Muscle of back (tissue), 11 donors: Measurements from ENCODE around the gene BOLA1. TPM values are rescaled to one million over a fixed set of nuclear protein-coding genes. Genes with fewer than 3 reads are reported as not detected.
"Not testable (repeated sequence)": the region's sequence is repeated elsewhere in the genome, so short reads cannot be mapped to it uniquely, and the experiment has no call there.

Source experiments
- DNase-seq, 3 donors: peaks; one replicate each; pipeline versions ENCODE4 v3.0.0 to v3.0.0-alpha.2; 2013
- polyA plus RNA-seq, 10 donors: library from polyadenylated mRNA; unstranded; fragments of 120-200 nt; gene quantifications; one replicate each; pipeline ENCODE4 v1.2.1, GENCODE V29; 2013; ENCODE audit not compliant: insufficient read length in 10 of 10

The BOLA1 gene
- polyA plus RNA-seq, 10 donors: 7.8 to 20.0 (median 12.3) TPM

DNA sequence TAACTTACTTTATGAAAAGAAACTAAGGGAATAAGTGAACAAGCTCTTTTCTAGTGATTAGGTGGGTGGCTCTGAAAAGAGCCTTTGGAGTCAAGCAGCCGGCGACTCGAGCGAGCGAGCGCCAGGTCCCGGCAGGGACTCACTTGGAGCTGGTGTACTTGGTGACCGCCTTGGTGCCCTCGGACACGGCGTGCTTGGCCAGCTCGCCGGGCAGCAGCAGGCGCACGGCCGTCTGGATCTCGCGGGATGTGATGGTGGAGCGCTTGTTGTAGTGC lies 13.3 kb upstream of the BOLA1 start:
- DNase-seq: not testable (repeated sequence)

DNA sequence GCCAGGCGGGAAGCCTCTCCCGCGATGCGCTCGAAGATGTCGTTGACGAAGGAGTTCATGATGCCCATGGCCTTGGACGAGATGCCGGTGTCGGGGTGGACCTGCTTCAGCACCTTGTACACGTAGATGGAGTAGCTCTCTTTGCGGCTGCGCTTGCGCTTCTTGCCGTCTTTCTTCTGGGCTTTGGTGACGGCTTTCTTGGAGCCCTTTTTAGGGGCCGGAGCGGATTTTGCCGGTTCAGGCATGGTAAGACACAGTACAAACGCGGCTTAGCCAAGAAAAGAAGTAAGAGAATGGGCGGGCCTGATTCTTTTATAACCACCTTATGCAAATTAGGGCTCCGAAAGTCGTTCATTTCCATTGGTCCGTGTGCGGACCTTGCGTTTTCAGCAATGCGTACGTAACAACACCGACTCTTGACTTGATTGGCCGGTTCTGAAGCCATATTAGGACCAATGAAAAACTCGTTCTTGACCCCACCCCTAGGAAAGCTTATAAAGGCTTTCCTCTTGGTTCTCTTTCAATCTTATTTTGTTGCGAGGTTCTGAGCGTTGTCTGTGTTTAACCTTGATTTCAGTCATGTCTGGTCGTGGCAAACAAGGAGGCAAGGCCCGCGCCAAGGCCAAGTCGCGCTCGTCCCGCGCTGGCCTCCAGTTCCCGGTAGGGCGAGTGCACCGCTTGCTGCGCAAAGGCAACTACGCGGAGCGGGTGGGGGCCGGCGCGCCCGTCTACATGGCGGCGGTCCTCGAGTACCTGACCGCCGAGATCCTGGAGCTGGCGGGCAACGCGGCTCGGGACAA lies 12.8 kb upstream of the BOLA1 start:
- DNase-seq: peak; percentile 97 to 100 (median 99)

DNA sequence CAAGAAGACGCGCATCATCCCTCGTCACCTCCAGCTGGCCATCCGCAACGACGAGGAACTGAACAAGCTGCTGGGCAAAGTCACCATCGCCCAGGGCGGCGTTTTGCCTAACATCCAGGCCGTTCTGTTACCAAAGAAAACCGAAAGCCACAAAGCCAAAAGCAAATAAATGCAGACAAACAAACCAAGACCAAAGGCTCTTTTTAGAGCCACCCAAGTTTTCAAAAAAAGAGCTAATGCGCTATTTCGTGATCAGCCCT lies 12.2 kb upstream of the BOLA1 start:
- DNase-seq: not testable (repeated sequence)

DNA sequence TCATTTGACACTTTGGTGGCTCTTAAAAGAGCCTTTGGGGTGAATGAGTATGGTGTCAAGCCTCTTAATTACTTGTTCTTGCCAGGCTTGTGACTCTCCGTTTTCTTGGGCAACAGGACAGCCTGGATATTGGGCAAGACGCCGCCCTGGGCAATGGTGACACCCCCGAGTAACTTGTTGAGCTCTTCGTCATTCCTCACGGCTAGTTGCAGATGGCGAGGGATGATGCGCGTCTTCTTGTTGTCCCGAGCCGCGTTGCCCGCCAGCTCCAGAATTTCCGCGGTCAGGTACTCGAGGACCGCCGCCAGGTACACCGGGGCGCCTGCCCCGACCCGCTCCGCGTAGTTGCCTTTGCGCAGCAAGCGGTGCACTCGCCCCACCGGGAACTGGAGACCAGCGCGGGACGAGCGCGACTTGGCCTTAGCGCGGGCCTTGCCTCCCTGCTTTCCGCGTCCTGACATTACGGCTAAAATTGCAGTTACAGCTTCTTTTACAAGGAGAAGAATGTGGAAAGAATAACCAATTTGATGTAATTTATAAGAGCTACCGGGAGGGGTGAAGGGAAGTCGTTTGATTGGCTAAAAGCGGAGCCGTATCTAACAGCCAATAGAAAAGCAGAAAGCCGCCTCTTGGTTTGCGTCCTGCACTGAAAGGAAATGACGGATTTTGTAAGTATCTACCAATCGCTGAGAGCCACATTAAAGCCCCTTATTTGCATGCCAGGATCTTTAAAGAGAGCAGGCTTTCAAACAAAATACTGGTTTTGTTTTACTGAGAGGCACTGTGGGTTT lies 11.7 kb upstream of the BOLA1 start:
- peak; percentile 94 to 99 (median 98) for DNase-seq

DNA sequence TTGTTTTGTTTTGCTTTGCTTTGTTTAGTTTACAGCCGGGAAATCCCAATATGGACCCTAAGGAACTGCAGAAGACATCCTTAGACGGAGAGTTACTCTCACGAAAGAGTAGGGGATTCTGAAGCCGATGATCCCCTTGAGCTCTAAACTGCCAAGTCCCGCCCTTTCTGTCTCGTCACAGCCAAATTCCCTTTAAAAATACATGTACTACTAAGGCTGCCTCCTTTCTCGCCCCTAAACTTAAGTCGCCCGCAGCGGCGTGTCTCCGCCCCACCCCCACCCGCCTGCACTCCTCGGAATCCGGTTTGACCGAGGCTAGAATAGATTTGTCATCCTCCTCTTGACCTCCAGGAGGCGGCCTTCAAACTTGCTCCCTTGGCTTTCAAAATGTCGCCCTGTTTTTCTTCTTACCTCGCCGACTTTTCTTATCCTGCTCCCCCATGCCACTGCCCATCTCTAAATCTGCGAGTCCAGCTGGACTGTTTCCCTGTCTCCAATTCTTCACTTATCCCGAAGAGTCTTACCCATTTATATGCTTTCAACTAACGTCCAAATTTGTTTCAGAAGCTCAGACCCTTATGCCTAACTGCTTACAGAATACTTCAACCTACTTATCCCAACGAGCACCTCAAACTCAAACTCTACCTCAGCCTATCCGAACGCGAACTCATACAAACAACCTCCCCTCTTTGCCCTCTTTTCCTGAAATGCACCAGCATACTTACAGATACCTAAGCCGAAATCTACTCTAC lies 10.9 kb upstream of the BOLA1 start:
- peak; percentile 90 to 96 (median 92) for DNase-seq

DNA sequence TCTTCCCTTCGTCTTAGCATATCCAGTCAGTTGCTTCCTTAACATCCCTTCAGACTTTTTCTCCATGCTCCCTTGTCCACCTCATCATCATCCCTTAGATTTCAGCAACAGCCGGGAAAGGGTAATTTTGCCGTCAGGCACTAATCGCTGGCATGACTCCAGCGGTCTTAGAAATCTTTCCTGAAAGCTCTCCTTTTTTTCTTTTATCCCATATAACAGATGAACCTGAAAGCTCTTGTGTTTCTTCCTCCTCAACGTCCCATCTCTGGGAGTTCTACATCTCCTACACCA lies 10.4 kb upstream of the BOLA1 start:
- DNase-seq: peak in 1 of 3 donors; percentile 62

DNA sequence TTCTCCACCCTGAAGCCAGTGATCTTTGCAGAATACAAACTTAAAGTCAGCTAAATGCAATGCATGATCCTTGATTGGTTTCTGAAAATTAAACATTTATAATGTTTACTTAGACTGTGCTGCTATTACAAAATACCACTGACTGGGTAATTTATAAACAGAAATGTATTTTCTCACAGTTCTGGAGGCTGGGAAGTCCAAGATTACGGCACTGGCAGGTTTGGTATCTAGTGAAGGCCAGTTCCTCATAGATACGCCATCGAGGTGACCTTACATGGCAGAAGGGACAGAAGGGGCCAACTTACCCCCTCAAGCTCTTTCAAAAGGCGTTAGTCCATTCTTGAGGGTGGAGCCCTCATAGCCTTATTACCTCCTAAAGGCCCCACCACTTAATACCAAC lies 2.8 kb upstream of the BOLA1 start:
- no peak for DNase-seq

DNA sequence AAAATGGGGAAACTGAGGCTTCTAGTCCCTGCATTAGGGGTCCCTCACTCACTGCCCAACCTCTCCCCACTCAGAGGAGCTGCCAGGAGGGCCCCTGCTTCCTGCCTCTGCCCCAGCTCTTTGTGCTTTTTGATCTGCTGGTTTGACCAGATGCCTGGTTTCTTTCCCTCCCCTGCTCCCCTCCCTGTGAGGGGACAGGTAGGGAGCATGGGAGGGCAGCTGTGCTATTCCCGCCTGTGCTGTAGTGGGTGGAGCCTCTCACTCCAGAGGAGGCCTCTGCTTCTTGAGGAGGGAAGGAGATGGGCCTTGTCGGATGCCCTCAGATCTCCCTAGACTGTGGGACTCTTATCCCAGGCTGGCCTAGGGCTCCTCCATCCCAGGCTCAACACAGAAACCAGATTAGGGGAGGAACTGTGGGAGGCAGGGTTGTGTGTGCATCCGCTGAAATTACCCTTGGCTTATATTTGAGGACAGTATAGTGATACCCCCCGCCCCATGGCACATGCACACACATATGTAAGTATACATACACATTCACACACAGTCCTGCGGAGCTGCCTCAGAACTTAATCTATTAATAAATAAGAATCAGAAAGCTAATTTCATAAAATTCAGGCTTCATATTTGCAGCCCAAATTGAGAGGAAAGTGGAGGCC lies 4.6 kb downstream of the BOLA1 start:
- no peak for DNase-seq

DNA sequence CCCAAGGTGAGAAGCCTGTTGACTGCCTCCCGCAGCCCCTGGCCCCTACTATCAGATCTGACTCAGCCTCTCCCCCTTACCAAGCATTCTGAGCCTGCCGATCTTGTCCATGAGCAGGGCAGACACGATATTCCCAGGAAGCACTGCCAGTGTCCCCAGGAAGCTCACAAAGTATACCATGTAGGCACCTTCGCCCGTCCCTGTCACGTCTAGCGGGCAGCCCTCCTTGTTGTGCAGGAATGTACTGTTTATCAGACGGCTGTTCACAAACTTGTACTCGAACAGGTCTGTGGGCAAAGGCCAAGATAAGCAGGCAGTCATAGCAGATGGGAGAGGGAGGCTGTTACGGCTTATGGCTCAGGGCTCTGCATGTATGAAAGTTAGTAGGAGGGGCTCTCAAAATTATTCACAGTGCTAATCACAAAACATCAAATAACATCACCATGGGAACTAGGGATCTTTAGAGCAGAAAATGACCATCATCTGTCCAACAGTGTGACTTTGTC lies 7.3 kb downstream of the BOLA1 start:
- DNase-seq: no peak

DNA sequence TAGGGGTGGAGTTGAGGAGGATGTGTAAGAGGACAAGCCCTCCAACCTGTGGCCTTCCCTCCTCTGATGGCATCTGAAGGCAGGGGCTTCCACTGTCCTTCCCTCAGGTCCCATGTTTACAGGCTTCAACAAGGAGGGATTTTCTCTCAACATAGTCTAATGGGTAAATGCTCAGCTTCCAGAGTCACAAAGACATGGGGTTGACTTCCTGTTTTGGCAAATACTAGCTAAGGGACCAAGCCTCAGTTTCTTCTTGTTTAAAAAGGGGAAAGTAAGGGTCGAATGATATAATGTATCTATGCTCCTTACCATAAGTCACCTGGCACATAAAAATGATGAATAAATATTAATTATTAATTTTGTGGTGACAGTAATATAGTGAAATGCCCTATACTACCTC lies 15.2 kb downstream of the BOLA1 start:
- no peak for DNase-seq

DNA sequence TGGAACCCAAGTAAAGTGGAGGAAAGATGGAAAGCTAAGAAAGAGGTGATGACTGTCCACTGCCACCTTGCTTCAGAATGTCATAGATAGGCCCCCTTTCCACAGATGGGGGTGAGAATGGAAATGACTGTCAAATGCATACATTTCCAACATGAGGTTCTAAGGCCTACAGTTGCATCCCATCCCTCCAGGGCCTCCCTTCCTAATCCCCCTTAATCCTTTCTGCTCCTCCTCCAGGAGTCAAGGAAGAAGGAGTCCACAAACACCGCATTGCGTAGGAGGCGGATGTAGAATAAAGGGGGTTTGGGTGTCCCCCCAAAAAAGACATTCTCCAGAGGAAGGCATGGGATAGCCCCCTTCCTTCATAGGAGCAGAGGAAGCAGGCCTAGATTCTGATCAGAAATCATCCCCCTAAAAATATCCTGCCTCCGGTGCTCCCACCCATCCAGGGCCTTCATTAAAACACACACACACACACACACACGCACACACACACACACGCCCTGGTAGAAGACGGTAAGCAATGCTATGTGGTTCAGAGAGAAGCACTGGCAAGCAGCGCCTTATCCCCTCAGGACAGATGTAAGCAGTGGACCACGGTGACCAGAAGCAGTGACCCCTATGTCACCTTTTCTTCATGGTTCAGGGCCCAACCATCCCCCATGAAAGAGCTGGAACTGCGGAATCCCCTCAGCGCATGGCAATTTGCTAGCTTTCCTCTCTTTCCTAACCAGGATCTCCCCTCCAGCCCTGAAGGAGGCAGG lies 16.2 kb downstream of the BOLA1 start:
- DNase-seq: no peak

DNA sequence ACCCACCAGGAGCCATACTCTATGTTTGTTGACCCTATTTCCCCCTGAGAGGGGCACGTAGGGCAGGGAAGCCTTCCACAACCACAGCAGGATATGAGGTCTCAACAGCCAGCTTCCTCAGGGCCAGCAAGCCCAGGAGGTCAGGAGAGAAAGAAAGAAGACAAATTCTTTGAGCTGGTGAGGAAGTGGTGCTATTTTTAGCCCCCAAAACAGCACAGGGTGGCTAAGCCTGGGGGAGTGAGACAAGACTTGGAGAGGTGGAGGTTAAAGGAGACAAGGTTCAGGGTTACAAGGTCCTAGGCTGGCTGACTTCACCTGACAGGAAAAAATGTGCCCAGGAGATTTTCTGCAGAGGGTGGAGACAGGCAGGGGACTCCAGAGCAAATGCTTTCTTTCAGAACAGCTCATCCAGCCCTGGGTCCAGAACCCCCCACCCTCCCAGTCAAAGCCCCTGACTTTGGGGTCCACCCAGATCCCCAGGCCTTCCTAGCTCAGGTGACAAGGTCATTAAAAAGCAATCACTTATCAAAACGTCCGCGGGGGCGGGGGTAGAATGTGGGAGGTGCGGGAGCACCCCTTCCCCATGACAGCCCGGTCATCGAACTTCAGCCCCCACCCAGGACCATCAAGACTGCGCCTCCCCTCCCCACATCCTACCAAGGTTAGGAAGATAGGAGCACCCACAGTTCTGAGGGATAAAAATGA lies 17.0 kb downstream of the BOLA1 start:
- no peak for DNase-seq

DNA sequence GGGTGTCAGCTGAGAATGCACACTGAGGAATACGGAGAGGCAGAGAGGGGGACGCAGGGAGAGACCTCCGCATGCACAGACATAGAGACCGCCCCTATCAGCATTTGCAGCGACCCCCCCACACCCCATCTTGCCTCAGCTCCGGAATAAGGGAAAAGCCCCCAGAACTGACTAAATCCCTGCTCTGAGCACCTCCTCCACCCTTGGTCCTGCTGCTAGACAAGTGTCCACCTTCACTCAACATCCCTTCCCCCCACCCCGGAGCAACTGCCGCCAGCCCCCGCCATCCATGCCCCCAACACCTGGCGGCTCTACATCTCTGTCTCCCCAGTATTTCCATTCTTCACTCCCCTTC lies 17.5 kb downstream of the BOLA1 start:
- no peak for DNase-seq

DNA sequence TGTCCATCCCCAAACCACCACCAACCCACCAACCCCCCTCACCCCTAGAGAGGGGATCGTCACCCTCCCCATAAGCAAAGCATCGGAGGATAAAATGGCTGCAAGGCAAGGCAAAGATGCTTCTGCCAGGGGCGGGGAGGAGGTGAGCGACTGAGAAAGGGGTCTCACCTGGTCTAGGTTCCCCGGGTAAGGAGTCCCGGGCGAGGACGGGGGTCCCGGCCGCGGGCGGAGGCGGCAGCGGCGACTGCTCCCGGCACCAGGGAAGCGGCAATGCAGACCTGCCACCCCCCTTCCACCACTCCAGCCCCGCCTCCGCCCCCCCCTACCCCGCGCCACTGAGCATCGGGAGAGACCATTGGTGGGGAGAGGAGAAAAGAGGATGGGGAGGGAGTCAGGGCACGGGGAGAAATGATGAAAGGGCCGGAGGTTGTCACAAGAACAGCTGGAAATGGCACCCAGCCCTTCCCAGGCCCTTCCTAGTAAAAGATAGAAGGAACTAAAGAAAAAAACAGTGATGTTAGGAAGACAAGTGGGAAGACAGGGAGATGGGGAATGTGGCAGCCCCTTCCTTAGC lies 18.3 kb downstream of the BOLA1 start, which contains the start of gene SV2A:
Gene SV2A (minus strand): TSS at position 274 of the 574 bp plus-strand sequence. CDS start 4,004 bp downstream, outside the sequence.
- peak in 2 of 3 donors; percentile 47 to 73 for DNase-seq

DNA sequence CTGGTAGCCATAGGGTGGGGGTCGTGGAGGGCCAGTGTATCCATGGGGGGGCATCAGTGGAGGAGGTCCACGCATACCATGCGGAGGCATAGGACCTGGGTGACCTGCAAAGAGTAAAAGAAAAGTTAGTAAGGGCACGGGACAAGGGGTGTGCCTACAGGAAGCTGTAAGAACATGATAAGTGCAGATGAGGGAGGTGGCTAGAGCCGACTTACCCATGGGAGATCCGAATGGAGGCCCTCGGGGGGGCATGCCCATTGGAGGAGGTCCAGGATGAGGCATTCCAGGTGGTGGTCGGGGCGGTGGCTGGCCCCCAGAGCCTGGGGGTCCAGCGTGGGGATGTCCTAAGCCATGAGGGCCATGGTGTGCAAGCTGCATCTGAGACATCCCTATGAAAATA lies 24.3 kb downstream of the BOLA1 start:
- no peak for DNase-seq

DNA sequence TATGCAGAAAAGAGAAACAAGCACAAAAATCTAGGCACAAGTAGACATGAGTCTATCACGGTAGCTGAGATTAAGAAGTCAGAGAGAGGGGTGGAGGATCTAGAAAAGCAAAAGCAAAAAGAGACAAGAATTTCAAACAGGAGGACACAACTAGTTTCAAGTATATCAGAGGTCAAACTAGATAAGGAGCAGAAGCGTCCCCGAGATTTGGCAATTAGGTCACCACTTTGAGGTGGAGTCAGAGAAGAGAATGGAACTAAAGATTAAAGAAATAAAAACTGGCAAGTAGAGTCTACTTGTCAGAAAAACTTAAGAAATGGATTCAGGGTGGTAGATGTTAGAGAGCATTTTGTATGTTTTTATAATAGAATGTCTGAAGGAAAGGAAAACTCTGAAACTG lies 26.0 kb downstream of the BOLA1 start:
- DNase-seq: no peak

DNA sequence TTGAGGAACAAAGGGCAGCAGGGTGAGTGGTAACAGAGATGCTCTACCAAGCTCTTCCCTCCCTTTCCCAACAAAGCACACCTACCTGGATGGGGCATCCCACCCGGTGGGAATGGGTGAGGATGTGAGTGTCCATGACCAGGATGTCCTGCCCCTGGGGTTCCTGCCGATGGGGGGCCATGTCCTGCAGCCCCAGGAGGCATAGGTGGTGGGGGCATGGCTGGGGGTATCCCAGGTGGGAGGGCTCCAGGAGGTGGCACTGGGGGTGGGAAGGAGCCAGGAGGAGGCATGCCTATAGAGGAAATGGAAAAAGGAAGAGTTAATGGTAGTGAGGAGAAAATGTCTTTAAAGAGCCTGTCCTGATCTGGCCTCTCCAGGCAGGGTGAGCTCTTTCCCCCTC lies 26.4 kb downstream of the BOLA1 start:
- no peak for DNase-seq

DNA sequence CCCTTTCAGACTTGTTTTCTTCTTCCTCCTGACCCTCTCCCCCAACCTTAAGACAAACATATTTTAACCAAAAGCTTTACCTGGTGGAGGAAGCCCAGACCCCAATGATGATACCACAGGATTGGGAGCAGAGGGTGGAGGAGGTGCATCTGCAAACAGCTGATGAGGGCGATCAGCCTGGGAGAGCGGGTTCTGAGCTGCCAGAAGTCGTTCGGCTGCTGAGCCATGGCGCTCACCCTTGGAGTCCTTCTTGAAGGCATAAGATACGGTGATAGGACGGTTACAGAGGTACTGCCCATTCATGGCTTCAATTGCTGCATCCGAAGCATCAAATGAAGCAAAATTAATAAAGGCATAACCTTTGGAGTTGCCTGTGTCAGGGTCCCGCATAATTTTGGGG lies 26.9 kb downstream of the BOLA1 start:
- no peak for DNase-seq

DNA sequence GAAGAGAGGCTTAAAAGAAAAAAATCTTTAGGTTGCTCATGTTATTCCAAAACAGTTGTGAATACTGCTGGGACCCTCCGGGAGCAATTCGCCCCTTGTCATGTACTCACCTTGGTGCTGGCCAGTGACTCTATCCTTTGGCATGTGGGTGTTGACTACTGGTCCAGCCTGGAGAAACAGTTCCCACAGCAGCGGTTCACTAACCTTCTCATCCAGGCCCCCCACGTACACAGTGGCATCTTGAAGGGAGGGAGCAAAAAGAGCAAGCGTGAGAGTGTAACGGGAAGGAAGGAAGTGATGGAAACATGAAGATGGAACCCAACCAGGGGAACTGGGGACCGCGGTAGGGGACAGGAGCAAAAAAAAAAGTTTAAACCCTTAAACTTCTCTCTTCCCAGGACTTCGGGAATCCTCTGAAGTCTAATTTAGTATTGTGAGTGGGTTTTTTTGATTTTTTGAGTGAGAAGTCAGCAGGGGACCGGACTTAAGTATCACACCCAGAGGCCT lies 27.7 kb downstream of the BOLA1 start:
- no peak for DNase-seq
